NCI-H146 (cell line): ENCODE data around the gene SLC30A2.
A peak's percentile ranks its signal among the peaks of the same experiment; 100 is the strongest.

Experiments used
- DNase-seq: peaks from one replicate; lab custom pipeline; 2025; lab: John Stamatoyannopoulos, UW

The SLC30A2 gene

DNA sequence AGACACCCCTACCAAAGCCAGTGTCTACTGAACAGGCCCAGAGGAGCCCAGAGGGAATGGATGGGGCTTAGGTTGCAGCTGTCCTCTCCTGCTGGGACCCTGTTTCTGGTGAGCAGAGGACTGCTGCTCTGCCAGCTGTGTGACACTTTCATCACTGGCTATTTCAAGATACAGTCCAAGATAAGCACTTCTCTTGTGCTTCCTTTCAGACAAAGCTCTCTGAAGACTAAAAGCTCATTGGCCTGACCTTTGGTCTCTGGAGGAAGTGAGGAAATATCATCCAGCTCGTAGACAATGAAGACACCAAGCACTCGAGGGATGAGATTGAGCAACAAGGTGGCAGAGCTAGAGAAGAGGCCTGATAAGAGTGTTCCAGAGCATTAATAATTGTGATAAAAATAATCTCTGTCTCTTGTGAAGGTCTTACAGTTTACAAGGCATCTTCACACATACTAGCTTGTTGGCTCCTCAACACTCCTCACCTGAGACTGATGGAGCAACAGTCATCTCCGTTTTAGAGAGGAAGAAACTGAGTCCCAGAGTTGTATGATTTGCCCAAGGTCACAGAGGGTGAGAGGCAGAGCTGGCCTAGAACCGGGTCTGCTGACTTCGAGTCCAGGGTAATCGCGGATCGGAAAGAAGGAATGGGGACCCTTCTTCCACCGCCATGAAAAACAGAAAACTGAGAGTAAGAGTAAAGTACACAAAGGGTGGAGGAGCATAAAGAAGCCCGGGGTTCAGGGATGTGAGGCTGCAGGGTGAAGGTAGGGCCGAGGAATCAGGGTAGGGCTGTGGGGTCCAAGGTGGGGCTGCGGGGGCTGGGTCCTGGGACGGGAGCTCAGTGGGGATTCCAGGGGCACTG lies 48.7 kb downstream of the SLC30A2 start:
- DNase-seq, result peak; percentile 33

DNA sequence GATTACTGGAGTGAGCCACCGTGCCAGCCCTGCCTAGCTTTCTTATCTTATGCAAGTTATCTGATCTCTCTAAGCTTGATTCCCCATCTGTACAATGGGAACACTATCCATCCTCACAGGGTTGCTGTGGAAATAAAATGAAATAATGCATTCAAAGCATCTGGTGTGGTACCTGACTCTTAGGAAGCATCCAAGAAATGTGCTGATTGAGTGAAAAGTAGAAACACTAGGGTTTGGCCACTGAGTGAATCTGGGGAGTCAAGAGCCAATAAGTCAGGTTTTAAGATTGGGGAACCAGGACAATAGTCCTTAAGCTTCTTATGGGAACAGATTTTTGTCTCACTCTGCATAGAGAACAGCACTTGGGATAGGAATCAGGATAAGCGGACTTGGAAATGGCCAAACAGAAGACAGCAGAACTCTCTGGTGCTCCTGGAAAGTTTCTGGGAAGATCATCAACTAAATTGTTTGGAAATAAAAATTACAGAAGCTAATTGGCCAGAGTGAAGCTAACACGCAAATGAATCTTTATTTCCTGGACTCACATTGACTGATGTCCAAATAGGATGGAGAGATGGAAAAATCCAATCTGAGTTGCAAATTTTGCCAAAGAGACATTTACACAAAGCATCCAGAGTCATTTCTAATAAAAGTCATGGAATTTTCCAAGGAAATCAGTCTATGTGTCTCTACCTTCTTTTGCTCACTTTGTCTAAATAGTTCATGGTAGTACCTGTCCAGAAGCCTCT lies 51.3 kb downstream of the SLC30A2 start:
- no peak for DNase-seq

GRCh38 chr1:25993197-25993951 lies 52.5 kb downstream of the SLC30A2 start:
- DNase-seq, result peak; percentile 24

DNA sequence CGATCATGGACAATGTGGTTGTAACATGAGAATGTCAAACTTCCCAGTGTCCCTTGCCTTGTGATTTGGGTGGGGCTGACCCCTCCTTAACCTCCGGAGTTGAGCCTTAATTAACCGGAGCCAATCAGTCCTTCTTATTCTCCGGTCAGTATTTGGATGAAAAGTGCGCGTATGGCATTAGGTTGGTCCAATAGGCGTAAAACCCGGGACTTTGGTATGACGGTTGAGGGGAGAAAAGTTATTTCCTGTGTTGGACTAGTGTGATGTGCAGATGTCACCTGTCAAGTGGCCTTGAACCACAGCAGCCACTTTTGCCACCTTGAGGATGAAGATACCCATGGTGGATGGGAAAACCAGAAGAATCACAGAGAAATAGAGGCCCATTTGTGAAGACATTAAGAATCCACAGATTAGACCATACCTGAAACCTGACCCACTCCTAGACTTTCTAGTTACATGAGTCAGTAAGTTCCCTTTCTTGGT lies 53.2 kb downstream of the SLC30A2 start:
- DNase-seq, result no peak

DNA sequence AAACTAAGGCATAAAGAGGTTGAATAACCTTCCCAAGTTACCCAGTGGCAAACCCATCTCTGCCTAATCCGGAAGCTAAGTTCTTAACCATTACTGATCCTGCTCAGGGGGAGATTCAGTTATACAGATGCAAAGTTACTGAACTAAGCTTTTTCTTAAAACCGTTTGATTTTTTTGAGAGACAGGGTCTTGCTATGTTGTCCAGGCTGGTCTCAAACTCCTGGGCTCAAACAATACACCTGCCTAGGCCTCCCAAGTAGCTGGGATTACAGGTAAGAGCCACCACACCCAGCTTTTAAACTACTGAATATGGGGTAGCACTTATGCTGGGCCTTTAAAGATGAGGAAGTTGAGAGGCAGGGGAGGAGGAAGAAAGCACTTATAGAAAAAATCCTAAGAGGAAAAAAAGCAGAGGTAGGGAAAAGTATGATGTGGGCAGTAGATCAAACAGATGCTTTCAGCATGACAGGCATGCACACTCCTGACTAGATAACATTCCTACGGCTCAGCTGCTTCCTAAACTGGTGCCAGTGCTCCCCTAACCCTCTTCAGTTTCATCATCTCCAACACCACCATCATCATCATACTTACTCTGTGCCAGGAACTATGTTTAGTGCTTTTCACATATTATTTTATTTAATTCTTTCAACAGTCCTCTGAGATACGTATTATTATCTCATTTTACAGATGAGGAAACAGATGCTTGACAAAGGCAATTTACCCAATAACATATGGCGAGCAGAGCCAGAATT lies 53.8 kb downstream of the SLC30A2 start:
- DNase-seq, result no peak

DNA sequence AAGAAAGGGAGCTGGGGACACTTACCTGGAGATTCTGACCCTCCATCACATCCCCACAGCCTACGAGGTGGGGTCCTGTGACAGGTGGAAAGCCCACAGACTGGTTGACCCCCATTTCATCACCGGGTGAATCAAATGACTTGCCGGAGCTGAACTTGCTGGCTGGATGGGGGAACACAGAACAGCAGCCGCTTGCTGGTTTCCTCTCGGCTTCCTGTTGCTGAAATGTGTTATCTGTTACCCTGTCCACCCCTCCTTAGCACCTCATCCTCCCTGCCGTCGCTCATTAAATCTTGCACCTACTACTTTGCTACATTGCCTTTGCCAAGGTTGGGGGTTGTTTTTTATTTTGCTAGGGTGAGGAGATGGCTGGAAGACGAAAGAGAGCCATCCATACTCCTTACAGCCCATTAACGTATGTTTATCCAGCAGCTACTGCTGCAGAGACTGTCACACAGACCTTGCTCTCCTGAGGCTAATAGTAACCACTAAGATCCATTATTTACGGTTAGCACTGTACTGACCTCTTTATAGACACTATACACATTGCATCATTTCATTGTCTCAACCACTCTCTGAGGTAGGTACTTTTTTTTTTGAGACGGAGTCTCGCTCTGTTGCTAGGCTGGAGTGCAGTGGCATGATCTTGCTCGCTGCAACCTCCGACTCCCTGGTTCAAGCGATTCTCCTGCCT lies 55.1 kb downstream of the SLC30A2 start:
- DNase-seq, result no peak

DNA sequence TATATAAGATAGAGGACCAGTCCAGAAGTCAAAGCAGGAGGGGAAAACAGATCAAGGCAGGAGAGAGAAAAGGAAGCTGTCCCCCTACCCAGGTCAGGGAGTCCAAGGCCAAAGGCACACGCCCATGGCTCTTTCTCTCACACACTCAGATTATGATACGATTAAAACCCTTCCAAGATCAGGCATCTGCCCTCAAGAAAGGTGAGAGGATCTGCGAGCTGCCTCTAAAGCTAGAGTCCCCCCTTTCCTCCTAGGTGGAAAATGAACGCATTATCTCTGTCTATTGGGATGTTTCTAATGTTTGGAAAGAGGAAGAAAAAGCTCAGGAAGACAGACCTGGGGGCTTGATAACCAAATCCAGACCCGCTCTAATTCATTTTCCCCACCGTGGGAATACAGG lies 55.7 kb downstream of the SLC30A2 start:
- DNase-seq, result no peak

GRCh38 chr1:25989440-25990234 lies 56.3 kb downstream of the SLC30A2 start:
- no peak for DNase-seq

DNA sequence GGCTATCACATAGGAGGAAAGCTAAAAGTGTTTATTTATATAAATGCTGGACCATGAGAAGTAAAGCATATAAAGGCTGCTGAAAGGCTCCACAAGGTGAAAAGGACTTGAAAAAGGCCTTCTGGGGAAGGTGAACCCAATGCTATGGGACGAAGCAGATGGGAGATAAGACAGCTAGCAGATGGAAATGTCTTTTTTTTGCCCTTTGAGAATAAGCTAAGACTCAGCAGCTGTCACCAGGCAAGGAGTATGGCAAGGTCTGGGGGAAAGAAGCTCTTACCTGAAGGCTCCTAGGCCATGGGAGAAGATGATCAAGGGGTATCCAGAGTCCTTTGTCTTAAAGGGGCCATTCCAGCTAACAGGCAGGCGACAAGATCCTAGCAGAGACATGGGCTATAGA lies 58.0 kb downstream of the SLC30A2 start:
- no peak for DNase-seq
